GM20000 (cell line): ENCODE data around the gene FBXO46.

Source experiments
- DNase-seq: peaks from one replicate; pipeline ENCODE4 v3.0.0; 2012; ENCODE audit warnings: low spot score
- CTCF ChIP-seq: IDR thresholded peaks from 2 replicates; pipeline ENCODE4 v1.5.1; 2012; ENCODE audit warnings: mild to moderate bottlenecking, control low read depth; ENCODE audit errors: extremely low read depth, missing control alignments

FBXO46 gene

DNA sequence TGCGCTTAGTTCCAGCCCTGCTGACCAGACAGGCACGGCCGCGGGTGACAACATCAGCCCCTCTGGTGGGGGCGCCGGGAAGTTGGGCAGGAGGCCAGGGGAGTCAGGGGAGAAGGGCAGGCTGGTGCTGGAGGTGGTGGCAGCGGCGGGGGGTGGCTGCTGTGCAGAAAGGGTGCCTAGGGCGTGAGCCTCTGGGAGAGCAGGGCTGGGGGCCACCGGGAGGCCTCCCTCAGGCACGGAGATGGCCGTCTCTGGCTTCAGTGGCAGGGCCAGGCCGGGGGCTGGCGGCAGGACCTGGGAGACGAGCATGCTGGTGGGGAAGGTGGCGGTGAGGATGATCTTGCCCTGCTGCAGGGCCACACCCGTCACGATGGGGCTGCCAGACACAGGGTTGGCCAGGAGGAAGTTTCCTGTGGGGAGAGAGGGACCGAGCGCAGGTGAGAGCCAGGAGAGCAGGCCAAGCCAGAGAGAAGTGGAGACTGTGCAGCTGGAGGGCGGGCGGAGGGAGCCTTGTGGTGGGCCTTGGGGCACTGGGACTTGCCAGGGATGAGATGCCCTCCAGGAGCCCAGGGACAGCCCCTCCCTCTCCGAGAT is 35.1 kb upstream of the FBXO46 start:
- DNase-seq: no peak
- no peak for TF ChIP-seq CTCF

GRCh38 chr19:45764945-45765701 is 34.4 kb upstream of the FBXO46 start:
- no peak for TF ChIP-seq CTCF
- no peak for DNase-seq

GRCh38 chr19:45764475-45764874 is 33.8 kb upstream of the FBXO46 start:
- TF ChIP-seq CTCF: no peak
- no peak for DNase-seq

GRCh38 chr19:45763691-45764294 is 33.1 kb upstream of the FBXO46 start:
- no peak for DNase-seq
- no peak for TF ChIP-seq CTCF

DNA sequence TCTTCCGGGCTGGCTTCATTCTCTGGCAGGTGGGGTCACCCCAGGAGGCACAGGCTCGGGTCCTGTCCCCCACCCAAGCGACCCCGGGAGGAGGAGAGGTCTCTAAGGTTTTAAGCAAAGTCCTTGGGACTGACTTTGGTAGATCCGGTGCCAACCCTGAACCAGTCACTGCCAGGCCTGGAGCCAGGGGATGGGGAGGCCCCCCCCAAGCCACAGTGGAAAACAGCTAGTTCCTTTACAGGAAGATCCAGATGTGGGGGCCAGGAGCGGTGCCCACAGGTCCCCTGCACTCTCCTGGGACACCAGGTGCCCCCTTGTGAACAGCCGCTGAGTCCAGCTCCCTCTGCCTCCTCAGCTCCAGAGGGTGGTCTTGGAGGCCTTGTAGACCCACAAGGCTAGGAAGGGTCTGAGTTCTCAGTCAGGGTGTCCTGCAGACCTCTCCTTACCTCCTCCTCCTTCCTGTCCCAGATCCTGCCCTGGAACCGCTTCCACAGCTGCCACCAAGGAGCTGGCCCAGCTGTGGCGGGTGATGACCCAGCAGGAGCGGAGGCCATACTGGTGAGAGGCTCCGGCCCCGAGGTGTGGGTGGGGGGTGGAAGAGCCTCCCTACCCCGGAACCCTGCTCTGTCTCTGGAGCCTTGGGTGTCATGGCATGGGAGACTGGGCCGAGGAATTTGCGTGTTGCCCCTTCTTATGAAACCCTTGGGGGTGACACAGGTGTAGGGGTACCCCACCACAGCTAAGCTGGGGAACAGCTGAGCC is 32.4 kb upstream of the FBXO46 start:
- no peak for DNase-seq
- TF ChIP-seq CTCF: no peak

GRCh38 chr19:45761714-45762113 is 31.0 kb upstream of the FBXO46 start:
- no peak for DNase-seq
- TF ChIP-seq CTCF: no peak

GRCh38 chr19:45758921-45759320 is 28.2 kb upstream of the FBXO46 start:
- no peak for TF ChIP-seq CTCF
- DNase-seq: no peak
